Measurements from ENCODE around the gene SHD. TPM values are rescaled to one million over a fixed set of nuclear protein-coding genes. Genes with fewer than 3 reads are reported as not detected.
"Not testable (repeated sequence)": the region's sequence is repeated elsewhere in the genome, so short reads cannot be mapped to it uniquely, and the experiment has no call there.

The SHD gene
- total RNA-seq, 2 donors from 2014 or later, result not detected

- DNase-seq (ENCODE audit: low spot score), result no peak
- intact Hi-C loops (cut with DNase I), result loop anchor here (5.0 to 10.0 kb wide), 2 partner anchors 256 to 258 kb away; no protein-coding TSS in a partner anchor
Observed at GRCh38 chr19:4266253-4267000, 12.6 kb upstream of the SHD start.

GRCh38 chr19:4267101-4267900 is 11.8 kb upstream of the SHD start:
- peak; percentile 85 for DNase-seq (ENCODE audit: low spot score)
- intact Hi-C loops (cut with DNase I), result loop anchor here (5.0 to 10.0 kb wide), 2 partner anchors 255 to 258 kb away; no protein-coding TSS in a partner anchor

- intact Hi-C loops (cut with DNase I), result loop anchor here (5.0 to 10.0 kb wide), 2 partner anchors 254 to 257 kb away; no protein-coding TSS in a partner anchor
- DNase-seq (ENCODE audit: low spot score), result no peak
Observed at GRCh38 chr19:4267901-4268815, 10.9 kb upstream of the SHD start.

GRCh38 chr19:4268816-4269430 is 10.1 kb upstream of the SHD start:
- intact Hi-C loops (cut with DNase I), result loop anchor here (5.0 to 10.0 kb wide), 2 partner anchors 253 to 256 kb away; no protein-coding TSS in a partner anchor

GRCh38 chr19:4272894-4273293 is 6.2 kb upstream of the SHD start:
- no peak for DNase-seq (ENCODE audit: low spot score)
- intact Hi-C loops (cut with DNase I), result no loop called here

More at GRCh38 chr19:4268816-4269430, 10.1 kb upstream of the SHD start:
- DNase-seq (ENCODE audit: low spot score), result no peak

- DNase-seq (ENCODE audit: low spot score); intact Hi-C loops (cut with DNase I): not testable (repeated sequence)
Observed at GRCh38 chr19:4274321-4274686, 4.8 kb upstream of the SHD start.

- no peak for DNase-seq (ENCODE audit: low spot score)
- intact Hi-C loops (cut with DNase I), result no loop called here
Observed at GRCh38 chr19:4277191-4277696, 1.8 kb upstream of the SHD start.

GRCh38 chr19:4278010-4278409 is 1.1 kb upstream of the SHD start:
- intact Hi-C loops (cut with DNase I), result no loop called here
- DNase-seq (ENCODE audit: low spot score), result no peak

- DNase-seq (ENCODE audit: low spot score), result no peak
- intact Hi-C loops (cut with DNase I), result no loop called here
Observed at GRCh38 chr19:4279267-4279529, 132 bp downstream of the SHD start.

- intact Hi-C loops (cut with DNase I), result no loop called here
- no peak for DNase-seq (ENCODE audit: low spot score)
Observed at GRCh38 chr19:4279530-4280422, 710 bp downstream of the SHD start.

- intact Hi-C loops (cut with DNase I), result no loop called here
Observed at GRCh38 chr19:4284176-4284958, 5.3 kb downstream of the SHD start.

GRCh38 chr19:4284974-4285373 is 5.9 kb downstream of the SHD start:
- no peak for DNase-seq (ENCODE audit: low spot score)
- intact Hi-C loops (cut with DNase I), result no loop called here

More at GRCh38 chr19:4284176-4284958, 5.3 kb downstream of the SHD start:
- no peak for DNase-seq (ENCODE audit: low spot score)

- DNase-seq (ENCODE audit: low spot score); intact Hi-C loops (cut with DNase I): not testable (repeated sequence)
Observed at GRCh38 chr19:4286141-4286540, 7.1 kb downstream of the SHD start.

GRCh38 chr19:4288091-4288777 is 9.2 kb downstream of the SHD start:
- no peak for DNase-seq (ENCODE audit: low spot score)
- intact Hi-C loops (cut with DNase I), result no loop called here

GRCh38 chr19:4291184-4291732 is 12.2 kb downstream of the SHD start:
- intact Hi-C loops (cut with DNase I), result no loop called here
- DNase-seq (ENCODE audit: low spot score), result no peak

- intact Hi-C loops (cut with DNase I), result no loop called here
- DNase-seq (ENCODE audit: low spot score), result no peak
Observed at GRCh38 chr19:4292515-4292914, 13.4 kb downstream of the SHD start.
